Spleen (tissue), 7 donors: ENCODE data around the gene TTC7B.

Experiments
- CTCF ChIP-seq, 11 experiments: fragments of 200-600 bp in 7 of 11; fragments of 450-650 bp in 4 of 11; sonication (generic) in 4 of 11; IDR thresholded peaks in 8 of 11; conservative IDR thresholded peaks in 3 of 11; 1 replicate in 7 of 11; 2 replicates in 4 of 11; pipeline versions ENCODE4 v1.4.0 to v1.8.0; 2016 to 2021; ENCODE audit warnings: antibody characterized with exemption in 11 of 11, inconsistent platforms in 4 of 11, mild to moderate bottlenecking in 1 of 11
- POLR2A ChIP-seq, 3 donors: fragments of 450-650 bp; IDR thresholded peaks; one replicate each; pipeline ENCODE4 v1.5.1; 2017; ENCODE audit warnings: antibody characterized with exemption in 3 of 3, mild to moderate bottlenecking in 1 of 3
- POLR2AphosphoS5 ChIP-seq, 3 donors: sonication (generic); formaldehyde crosslinking; IDR thresholded peaks; one replicate each; pipeline ENCODE4 v1.5.1; 2017; ENCODE audit warnings: antibody characterized with exemption in 3 of 3
- donor health status: DM: no; HTN: no; CAD: no; lungs with moderate emphysema.
- donor health status: DM: no; HTN: no; CAD: no.
- donor health status: DM: no; HTN: no; CAD: no.

GRCh38 chr14:90553298-90553920 is 262.8 kb downstream of the TTC7B start:
- TF ChIP-seq CTCF (IDR thresholded peaks at IDR 0.05 in 8 of 11, conservative IDR thresholded peaks at IDR 0.05 in 3 of 11) (no peak), POLR2A (IDR thresholded peaks at IDR 0.05) (no peak), POLR2AphosphoS5 (IDR thresholded peaks at IDR 0.05) (no peak)
